HEK293T (cell line): ENCODE results near the gene RAPGEF5.

ENCODE experiments used
- CTCF ChIA-PET: fragments of 350-600 bp; formaldehyde crosslinking; extraction: SDS; loops from one replicate; lab custom pipeline; 2021; ENCODE audit warnings: antibody characterized with exemption, inconsistent platforms; lab: Yijun Ruan, JAX
- POLR2A ChIA-PET: fragments of 350-600 bp; formaldehyde crosslinking; extraction: SDS; loops from one replicate; lab custom pipeline; 2020; ENCODE audit warnings: antibody characterized with exemption, inconsistent platforms; lab: Yijun Ruan, JAX
- DNase-seq: peaks from one replicate; pipeline ENCODE4 v3.0.0; 2012; ENCODE audit warnings: mixed read lengths; ENCODE audit errors: extremely low spot score
- ARNT ChIP-seq: fragments of 450-650 bp; IDR thresholded peaks from 2 replicates; pipeline ENCODE4 v1.6.1; 2017; ENCODE audit warnings: mild to moderate bottlenecking
- BHLHE40 ChIP-seq: fragments of 450-650 bp; IDR thresholded peaks from 2 replicates; pipeline ENCODE4 v1.6.1; 2016; ENCODE audit warnings: mild to moderate bottlenecking, moderate library complexity, borderline replicate concordance
- CTBP1 ChIP-seq: fragments of 450-650 bp; IDR thresholded peaks from 2 replicates; pipeline ENCODE4 v1.6.1; 2016; ENCODE audit warnings: borderline replicate concordance
- ELF4 ChIP-seq: fragments of 450-650 bp; IDR thresholded peaks from 2 replicates; pipeline ENCODE4 v1.6.1; 2017; ENCODE audit warnings: antibody characterized with exemption
- FOXA1 ChIP-seq: fragments of 450-650 bp; IDR thresholded peaks from 2 replicates; pipeline ENCODE4 v1.6.1; 2016; ENCODE audit warnings: mild to moderate bottlenecking
- FOXK2 ChIP-seq: fragments of 450-650 bp; IDR thresholded peaks from 2 replicates; pipeline ENCODE4 v1.6.1; 2016; ENCODE audit warnings: mild to moderate bottlenecking
- FOXM1 ChIP-seq: fragments of 450-650 bp; IDR thresholded peaks from 2 replicates; pipeline ENCODE4 v1.6.1; 2017; ENCODE audit warnings: mild to moderate bottlenecking, borderline replicate concordance
- HDGF ChIP-seq: fragments of 450-650 bp; IDR thresholded peaks from 2 replicates; pipeline ENCODE4 v1.6.1; 2017; ENCODE audit warnings: antibody characterized with exemption, borderline replicate concordance
- L3MBTL2 ChIP-seq: fragments of 450-650 bp; conservative IDR thresholded peaks from 2 replicates; pipeline ENCODE4 v1.6.1; 2016; ENCODE audit warnings: mild to moderate bottlenecking
- LEF1 ChIP-seq: fragments of 450-650 bp; IDR thresholded peaks from 2 replicates; pipeline ENCODE4 v1.6.1; 2017; ENCODE audit warnings: mild to moderate bottlenecking, borderline replicate concordance
- NFRKB ChIP-seq: fragments of 450-650 bp; IDR thresholded peaks from 2 replicates; pipeline ENCODE4 v1.6.1; 2016; ENCODE audit warnings: mild to moderate bottlenecking, moderate library complexity
- SP1 ChIP-seq: fragments of 450-650 bp; IDR thresholded peaks from 2 replicates; pipeline ENCODE4 v1.6.1; 2017
- SUZ12 ChIP-seq: fragments of 450-650 bp; IDR thresholded peaks from 2 replicates; pipeline ENCODE4 v1.6.1; 2016; ENCODE audit warnings: mild to moderate bottlenecking
- TARDBP ChIP-seq: fragments of 450-650 bp; IDR thresholded peaks from 2 replicates; pipeline ENCODE4 v1.6.1; 2016
- ZNF384 ChIP-seq: fragments of 450-650 bp; IDR thresholded peaks from 2 replicates; pipeline ENCODE4 v1.6.1; 2016
- TF ChIP-seq, protein P1 (sequence below): fragments of 450-650 bp; IDR thresholded peaks from 2 replicates; pipeline ENCODE4 v1.6.1; 2016

The RAPGEF5 gene

DNA sequence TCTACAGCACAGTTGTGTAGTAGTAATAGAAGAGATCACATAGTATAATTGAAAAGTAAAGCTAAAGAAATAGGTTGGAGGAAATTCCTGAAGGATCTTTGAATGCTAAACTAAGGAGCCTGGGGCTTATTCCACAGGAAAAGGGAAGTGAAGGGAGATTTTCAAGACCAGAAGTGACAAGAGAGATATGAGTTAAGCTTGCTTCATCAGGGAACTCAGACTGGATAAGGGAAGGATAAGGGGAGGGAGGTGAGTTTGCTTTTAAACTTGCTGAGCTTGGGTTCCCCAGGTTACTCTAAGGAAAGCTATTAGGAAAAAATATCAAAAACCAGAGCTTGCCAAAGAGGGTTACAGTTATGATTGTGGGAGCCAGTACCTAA, 182.4 kb downstream of the RAPGEF5 start:
- ChIA-PET POLR2A (no interaction called here), CTCF (no interaction called here)
- TF ChIP-seq HDGF, result no peak
- no peak for TF ChIP-seq SP1
- no peak for TF ChIP-seq TARDBP
- no peak for TF ChIP-seq ELF4
- no peak for TF ChIP-seq LEF1
- no peak for TF ChIP-seq BHLHE40
- DNase-seq, result no peak

GRCh38 chr7:22173685-22174573, 183.0 kb downstream of the RAPGEF5 start:
- ChIA-PET POLR2A (no interaction called here), CTCF (no interaction called here)
- no peak for TF ChIP-seq FOXK2
- no peak for TF ChIP-seq CTBP1
- no peak for TF ChIP-seq LEF1
- DNase-seq, result no peak

DNA sequence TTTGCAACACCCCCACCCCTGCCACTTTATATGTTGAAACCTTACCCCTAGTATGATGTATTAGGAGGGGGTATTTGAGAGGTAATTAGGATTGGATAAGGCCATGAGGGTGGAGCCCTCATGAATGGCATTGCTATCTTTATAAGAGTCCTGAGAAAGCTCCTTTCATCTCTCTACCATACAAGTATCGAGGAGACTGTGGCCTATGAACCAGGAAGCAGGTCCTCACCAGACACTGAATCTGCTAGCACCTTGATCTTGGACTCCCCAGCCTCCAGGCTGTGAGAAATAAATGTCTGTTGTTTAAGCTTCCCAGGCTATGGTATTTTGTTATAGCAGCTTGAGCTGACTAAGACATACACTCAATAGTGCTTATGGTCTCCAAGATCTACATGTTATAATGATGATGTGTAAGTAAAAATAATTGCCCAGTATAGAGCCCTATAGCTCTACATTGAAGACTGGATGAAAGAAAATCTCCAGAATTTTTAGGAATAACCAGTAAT, 188.8 kb downstream of the RAPGEF5 start:
- DNase-seq, result no peak
- ChIA-PET POLR2A (no interaction called here), CTCF (no interaction called here)
- TF ChIP-seq, protein P1, sequence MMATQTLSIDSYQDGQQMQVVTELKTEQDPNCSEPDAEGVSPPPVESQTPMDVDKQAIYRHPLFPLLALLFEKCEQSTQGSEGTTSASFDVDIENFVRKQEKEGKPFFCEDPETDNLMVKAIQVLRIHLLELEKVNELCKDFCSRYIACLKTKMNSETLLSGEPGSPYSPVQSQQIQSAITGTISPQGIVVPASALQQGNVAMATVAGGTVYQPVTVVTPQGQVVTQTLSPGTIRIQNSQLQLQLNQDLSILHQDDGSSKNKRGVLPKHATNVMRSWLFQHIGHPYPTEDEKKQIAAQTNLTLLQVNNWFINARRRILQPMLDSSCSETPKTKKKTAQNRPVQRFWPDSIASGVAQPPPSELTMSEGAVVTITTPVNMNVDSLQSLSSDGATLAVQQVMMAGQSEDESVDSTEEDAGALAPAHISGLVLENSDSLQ, result no peak
- TF ChIP-seq LEF1 (no peak), HDGF (no peak), ZNF384 (no peak), BHLHE40 (no peak), TARDBP (no peak), SP1 (no peak), FOXM1 (no peak), ARNT (no peak), SUZ12 (no peak), FOXK2 (no peak), NFRKB (no peak), ELF4 (no peak), L3MBTL2 (no peak), CTBP1 (no peak), FOXA1 (no peak)

GRCh38 chr7:22167482-22167881, 189.5 kb downstream of the RAPGEF5 start:
- ChIA-PET CTCF (no interaction called here), POLR2A (no interaction called here)
- TF ChIP-seq SP1, result no peak
- DNase-seq, result no peak

DNA sequence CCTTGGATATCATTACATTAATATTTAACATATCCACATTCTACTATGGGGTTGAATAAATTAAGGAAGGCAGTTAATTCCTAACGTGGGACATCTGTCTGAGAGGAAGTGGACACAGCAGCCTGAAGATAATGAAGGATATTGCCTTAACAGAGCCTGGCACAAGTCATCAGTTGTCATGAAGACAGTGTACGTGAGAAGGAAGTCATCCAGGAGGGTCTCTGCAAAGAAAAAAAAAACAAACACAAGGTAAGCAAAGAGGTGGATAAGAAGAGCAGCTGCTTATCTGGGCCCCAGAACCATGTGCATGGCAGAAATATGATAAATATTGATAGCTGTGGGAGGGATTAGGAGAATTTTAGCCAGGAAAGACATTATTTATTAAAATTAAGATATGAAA, 190.0 kb downstream of the RAPGEF5 start:
- POLR2A ChIA-PET, result no interaction called here
- TF ChIP-seq ZNF384, result no peak
- DNase-seq, result no peak
- CTCF ChIA-PET, result no interaction called here

GRCh38 chr7:22159341-22159740, 197.6 kb downstream of the RAPGEF5 start:
- ChIA-PET POLR2A (no interaction called here), CTCF (no interaction called here)
- TF ChIP-seq FOXM1, result no peak
- DNase-seq, result no peak

GRCh38 chr7:22157552-22157951, 199.4 kb downstream of the RAPGEF5 start:
- DNase-seq, result no peak
- ChIA-PET POLR2A (no interaction called here), CTCF (no interaction called here)
- TF ChIP-seq SP1, result no peak
- TF ChIP-seq ARNT, result no peak
- TF ChIP-seq, protein P1, result no peak
- TF ChIP-seq FOXM1, result no peak
- TF ChIP-seq LEF1, result no peak
- no peak for TF ChIP-seq SUZ12
- TF ChIP-seq TARDBP, result no peak
- no peak for TF ChIP-seq CTBP1
- no peak for TF ChIP-seq ZNF384
- TF ChIP-seq L3MBTL2, result no peak
- no peak for TF ChIP-seq BHLHE40
- TF ChIP-seq ELF4, result no peak

- TF ChIP-seq FOXM1, result no peak
- TF ChIP-seq FOXA1, result no peak
- TF ChIP-seq LEF1, result no peak
- no peak for TF ChIP-seq HDGF
- TF ChIP-seq ZNF384, result no peak
- no peak for TF ChIP-seq BHLHE40
- TF ChIP-seq SUZ12, result no peak
- no peak for TF ChIP-seq ARNT
- TF ChIP-seq NFRKB, result no peak
- TF ChIP-seq CTBP1, result no peak
- TF ChIP-seq, protein P1, result no peak
- no peak for TF ChIP-seq TARDBP
- TF ChIP-seq FOXK2, result no peak
- TF ChIP-seq SP1, result no peak
- no peak for TF ChIP-seq ELF4
- no peak for TF ChIP-seq L3MBTL2
- ChIA-PET CTCF (no interaction called here), POLR2A (no interaction called here)
- DNase-seq, result no peak
Measured at GRCh38 chr7:22156205-22156604, 200.7 kb downstream of the RAPGEF5 start.
